GM21367 (cell line): Measurements from ENCODE around the gene NELFE.
A peak's percentile ranks its signal among the peaks of the same experiment; 100 is the strongest.
"Not testable (repeated sequence)": the region's sequence is repeated elsewhere in the genome, so short reads cannot be mapped to it uniquely, and the experiment has no call there.

Experiments used
- ATAC-seq: cut with Tn5 transposase; IDR thresholded peaks from one replicate; pipeline ENCODE4 v1.9.1; 2021; ENCODE audit not compliant: unreplicated experiment

Gene NELFE

GRCh38 chr6:31958741-31959739 is at the start of gene NELFE, which contains the start of gene SKIC2:
NELFE (minus strand) TSS chr6:31958971; CDS start chr6:31958446, 525 bp downstream.
SKIC2 (plus strand) TSS chr6:31959175; CDS start chr6:31959193, 18 bp downstream.
- peak; percentile 84 for ATAC-seq

GRCh38 chr6:32008037-32008436 is 49.3 kb upstream of the NELFE start:
- ATAC-seq = not testable (repeated sequence)

- not testable (repeated sequence) for ATAC-seq
Measured at GRCh38 chr6:32007086-32007485, 48.3 kb upstream of the NELFE start.

GRCh38 chr6:32005991-32006529 is 47.3 kb upstream of the NELFE start:
- ATAC-seq = not testable (repeated sequence)

GRCh38 chr6:32005538-32005880 is 46.7 kb upstream of the NELFE start:
- ATAC-seq = not testable (repeated sequence)

GRCh38 chr6:32004864-32005537 is 46.2 kb upstream of the NELFE start:
- ATAC-seq = not testable (repeated sequence)

GRCh38 chr6:32004393-32004792 is 45.6 kb upstream of the NELFE start:
- ATAC-seq = not testable (repeated sequence)

GRCh38 chr6:32003301-32003700 is 44.5 kb upstream of the NELFE start:
- not testable (repeated sequence) for ATAC-seq

- ATAC-seq = not testable (repeated sequence)
Measured at GRCh38 chr6:32002546-32003268, 43.9 kb upstream of the NELFE start.

GRCh38 chr6:31996385-31996784 is 37.6 kb upstream of the NELFE start:
- ATAC-seq = not testable (repeated sequence)

- not testable (repeated sequence) for ATAC-seq
Measured at GRCh38 chr6:31994421-31994820, 35.6 kb upstream of the NELFE start.

GRCh38 chr6:31989363-31989762 is 30.6 kb upstream of the NELFE start:
- not testable (repeated sequence) for ATAC-seq

GRCh38 chr6:31981744-31982143 is 23.0 kb upstream of the NELFE start, which contains the start of gene C4A:
C4A (plus strand) TSS chr6:31982057; CDS start chr6:31982108, 51 bp downstream.
- ATAC-seq = not testable (repeated sequence)

GRCh38 chr6:31980998-31981397 is 22.2 kb upstream of the NELFE start:
- not testable (repeated sequence) for ATAC-seq

- not testable (repeated sequence) for ATAC-seq
Measured at GRCh38 chr6:31980195-31980876, 21.6 kb upstream of the NELFE start.

GRCh38 chr6:31979238-31979898 is 20.6 kb upstream of the NELFE start:
- ATAC-seq = no peak

GRCh38 chr6:31978831-31979230 is 20.1 kb upstream of the NELFE start:
- no peak for ATAC-seq

- ATAC-seq = no peak
Measured at GRCh38 chr6:31977816-31978431, 19.2 kb upstream of the NELFE start.

GRCh38 chr6:31976065-31976464 is 17.3 kb upstream of the NELFE start:
- not testable (repeated sequence) for ATAC-seq
